Measurements from ENCODE around the gene APBB2.

DNA sequence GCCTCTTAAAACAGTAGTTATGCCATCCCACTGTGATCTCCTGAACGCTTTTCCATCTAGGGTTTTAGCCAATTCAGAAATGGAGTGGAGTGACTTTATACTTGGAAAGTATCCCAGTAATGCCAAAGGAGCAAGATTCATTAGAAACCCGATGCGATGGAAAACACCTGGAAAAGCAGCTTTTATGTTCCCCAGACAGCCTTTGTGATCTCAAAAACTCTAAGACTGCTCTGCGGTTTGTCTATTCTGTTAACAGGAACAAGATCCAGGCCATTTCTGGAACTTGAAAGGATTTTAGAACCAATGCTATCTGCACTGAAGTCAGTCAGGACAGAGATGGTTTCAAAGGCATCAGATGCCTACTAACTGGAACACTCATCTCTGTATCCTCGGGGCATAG lies 145.1 kb downstream of the APBB2 start:
- no peak for TF ChIP-seq CREB1 (CRISPR knock-in tag; IDR thresholded peaks at IDR 0.05; ENCODE audit: low read depth)
- TF ChIP-seq, protein P1, sequence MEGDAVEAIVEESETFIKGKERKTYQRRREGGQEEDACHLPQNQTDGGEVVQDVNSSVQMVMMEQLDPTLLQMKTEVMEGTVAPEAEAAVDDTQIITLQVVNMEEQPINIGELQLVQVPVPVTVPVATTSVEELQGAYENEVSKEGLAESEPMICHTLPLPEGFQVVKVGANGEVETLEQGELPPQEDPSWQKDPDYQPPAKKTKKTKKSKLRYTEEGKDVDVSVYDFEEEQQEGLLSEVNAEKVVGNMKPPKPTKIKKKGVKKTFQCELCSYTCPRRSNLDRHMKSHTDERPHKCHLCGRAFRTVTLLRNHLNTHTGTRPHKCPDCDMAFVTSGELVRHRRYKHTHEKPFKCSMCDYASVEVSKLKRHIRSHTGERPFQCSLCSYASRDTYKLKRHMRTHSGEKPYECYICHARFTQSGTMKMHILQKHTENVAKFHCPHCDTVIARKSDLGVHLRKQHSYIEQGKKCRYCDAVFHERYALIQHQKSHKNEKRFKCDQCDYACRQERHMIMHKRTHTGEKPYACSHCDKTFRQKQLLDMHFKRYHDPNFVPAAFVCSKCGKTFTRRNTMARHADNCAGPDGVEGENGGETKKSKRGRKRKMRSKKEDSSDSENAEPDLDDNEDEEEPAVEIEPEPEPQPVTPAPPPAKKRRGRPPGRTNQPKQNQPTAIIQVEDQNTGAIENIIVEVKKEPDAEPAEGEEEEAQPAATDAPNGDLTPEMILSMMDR (conservative IDR thresholded peaks at IDR 0.05; ENCODE audit: low read depth in 2 of 2): no peak
- no peak for TF ChIP-seq POLR2AphosphoS5 (IDR thresholded peaks at IDR 0.05; ENCODE audit: low read depth)
- TF ChIP-seq EZH2phosphoT487 (IDR thresholded peaks at IDR 0.05; ENCODE audit: unreplicated experiment): no peak
- TF ChIP-seq EZH2 (IDR thresholded peaks at IDR 0.05; ENCODE audit: low read depth, unreplicated experiment): no peak
